Mesenchymal stem cell (in vitro differentiated cells and primary cell): ENCODE results near the gene DEDD.
A peak's percentile ranks its signal among the peaks of the same experiment; 100 is the strongest.

ENCODE experiments used
- DNase-seq: peaks from one replicate; pipeline ENCODE4 v3.0.0-alpha.2; 2013
- H2AFZ ChIP-seq: one replicate; pipeline ENCODE4 v1.6.1; 2013; ENCODE audit warnings: low read depth, mild to moderate bottlenecking, control low read depth, inconsistent platforms, low read length, moderate library complexity
- H2AK5ac ChIP-seq: 2 replicates; pipeline ENCODE4 v1.6.1; 2013; ENCODE audit warnings: low read length, moderate library complexity, mild to moderate bottlenecking, inconsistent platforms; ENCODE audit not compliant: severe bottlenecking
- H2BK120ac ChIP-seq: one replicate; pipeline ENCODE4 v1.6.1; 2013; ENCODE audit warnings: low read depth, mild to moderate bottlenecking, inconsistent platforms, low read length, moderate library complexity
- H2BK12ac ChIP-seq, 2 experiments: one replicate each; pipeline ENCODE4 v1.6.1; 2013; ENCODE audit warnings: inconsistent platforms in 2 of 2, low read length in 2 of 2, mild to moderate bottlenecking in 2 of 2, moderate library complexity in 2 of 2, control low read depth in 1 of 2
- H2BK15ac ChIP-seq: one replicate; pipeline ENCODE4 v1.6.1; 2013; ENCODE audit warnings: mild to moderate bottlenecking, low read depth, inconsistent platforms; ENCODE audit not compliant: poor library complexity, severe bottlenecking
- H2BK5ac ChIP-seq: 2 replicates; pipeline ENCODE4 v1.6.1; 2013; ENCODE audit warnings: low read depth, mild to moderate bottlenecking, low read length, control low read depth, inconsistent platforms; ENCODE audit not compliant: poor library complexity, severe bottlenecking
- H3K14ac ChIP-seq, 2 experiments: one replicate each; pipeline ENCODE4 v1.6.1; 2013; ENCODE audit warnings: inconsistent platforms in 2 of 2, low read length in 2 of 2, control low read depth in 1 of 2, mild to moderate bottlenecking in 1 of 2, moderate library complexity in 1 of 2
- H3K18ac ChIP-seq, 2 experiments: one replicate each; pipeline ENCODE4 v1.6.1; 2013; ENCODE audit warnings: inconsistent platforms in 2 of 2, low read length in 2 of 2, control low read depth in 1 of 2, low read depth in 1 of 2, mild to moderate bottlenecking in 1 of 2
- H3K23ac ChIP-seq, 2 experiments: one replicate each; pipeline ENCODE4 v1.6.1; 2013; ENCODE audit warnings: inconsistent platforms in 2 of 2, low read length in 2 of 2, mild to moderate bottlenecking in 2 of 2, moderate library complexity in 2 of 2, control low read depth in 1 of 2
- H3K27ac ChIP-seq: 2 replicates; pipeline ENCODE4 v1.5.1; 2013; ENCODE audit warnings: mild to moderate bottlenecking, moderate library complexity, low read length, control low read depth, inconsistent platforms; ENCODE audit not compliant: poor library complexity, severe bottlenecking
- H3K27me3 ChIP-seq, 2 experiments: 2 replicates each; pipeline versions ENCODE4 v1.6.1 to v1.7.0; 2013; ENCODE audit warnings: low read length in 2 of 2, mild to moderate bottlenecking in 2 of 2, moderate library complexity in 2 of 2, control low read depth in 1 of 2, inconsistent platforms in 1 of 2; ENCODE audit not compliant: control insufficient read depth in 1 of 2, insufficient read depth in 1 of 2
- H3K36me3 ChIP-seq, 2 experiments: 2 replicates each; pipeline versions ENCODE4 v1.6.1 to v1.7.0; 2013; ENCODE audit warnings: low read length in 2 of 2, control low read depth in 1 of 2, inconsistent platforms in 1 of 2, low read depth in 1 of 2, mild to moderate bottlenecking in 1 of 2; ENCODE audit not compliant: insufficient read depth in 2 of 2, control insufficient read depth in 1 of 2
- H3K4ac ChIP-seq, 2 experiments: one replicate each; pipeline ENCODE4 v1.6.1; 2013; ENCODE audit warnings: inconsistent platforms in 2 of 2, low read length in 2 of 2, mild to moderate bottlenecking in 2 of 2, moderate library complexity in 2 of 2, control low read depth in 1 of 2, low read depth in 1 of 2
- H3K4me1 ChIP-seq: 2 replicates; pipeline ENCODE4 v1.6.1; 2013; ENCODE audit warnings: low read depth, low read length, control low read depth; ENCODE audit not compliant: control insufficient read depth, insufficient read depth
- H3K4me2 ChIP-seq: 2 replicates; pipeline ENCODE4 v1.6.1; 2013; ENCODE audit warnings: low read length, mild to moderate bottlenecking, inconsistent platforms; ENCODE audit not compliant: poor library complexity, severe bottlenecking
- H3K4me3 ChIP-seq, 2 experiments: 2 replicates each; pipeline versions ENCODE4 v1.5.1 to v1.7.0; 2013; ENCODE audit warnings: low read length in 2 of 2, mild to moderate bottlenecking in 2 of 2, control low read depth in 1 of 2, low read depth in 1 of 2; ENCODE audit not compliant: insufficient read depth in 1 of 2
- H3K79me1 ChIP-seq: replicated peaks from 2 replicates; pipeline ENCODE4 v1.6.1; 2013; ENCODE audit warnings: mild to moderate bottlenecking, control low read depth, low read length, inconsistent platforms; ENCODE audit not compliant: poor library complexity, severe bottlenecking
- H3K9ac ChIP-seq: 2 replicates; pipeline ENCODE4 v1.7.0; 2013; ENCODE audit warnings: mild to moderate bottlenecking, low read length, moderate library complexity
- H3K9me3 ChIP-seq: 2 replicates; pipeline ENCODE4 v1.7.0; 2013; ENCODE audit warnings: mild to moderate bottlenecking, low read length; ENCODE audit not compliant: control insufficient read depth
- H4K8ac ChIP-seq: one replicate; pipeline ENCODE4 v1.6.1; 2013; ENCODE audit warnings: inconsistent platforms, mild to moderate bottlenecking, low read length, moderate library complexity
- H4K91ac ChIP-seq: one replicate; pipeline ENCODE4 v1.6.1; 2013; ENCODE audit warnings: mild to moderate bottlenecking, low read length, inconsistent platforms
- WGBS: methylation state at CpG from one replicate; pipeline ENCODE4 v1.1.7; 2013; ENCODE audit warnings: mixed read lengths; 5-methylcytosine and 5-hydroxymethylcytosine counted together

Gene DEDD

GRCh38 chr1:161121042-161121650, 11.3 kb downstream of the DEDD start:
- H3K4ac ChIP-seq = no peak overlapping the region
- no peaks in the 10 kb centered on the region for H3K9me3 ChIP-seq
- H3K23ac ChIP-seq = no peak overlapping the region
- no peaks in the 10 kb centered on the region for H3K27me3 ChIP-seq
- H3K27ac ChIP-seq = no peak overlapping the region
- H3K4me1 ChIP-seq = peaks cover 20% of the 10 kb centered on the region
- H3K4me3 ChIP-seq = no peak overlapping the region
- H2BK12ac ChIP-seq = no peak overlapping the region
- 100% methylated on average over 1 of the region's 3 CpGs for WGBS
- no peak overlapping the region for H2BK5ac ChIP-seq
- DNase-seq = no peak
- H3K79me1 ChIP-seq = peaks cover 26% of the 10 kb centered on the region
- H2BK15ac ChIP-seq = no peak overlapping the region
- no peak overlapping the region for H4K91ac ChIP-seq
- no peak overlapping the region for H2AK5ac ChIP-seq
- H3K14ac ChIP-seq = no peak overlapping the region
- H3K36me3 ChIP-seq = peaks cover 47 to 63% of the 10 kb centered on the region in 2 experiments
- no peak overlapping the region for H2AFZ ChIP-seq
- H3K4me2 ChIP-seq = no peak overlapping the region
- H3K9ac ChIP-seq = no peak overlapping the region
- no peak overlapping the region for H3K18ac ChIP-seq
- no peak overlapping the region for H2BK120ac ChIP-seq
- no peak overlapping the region for H4K8ac ChIP-seq

- 70% methylated on average over 10 of the region's 10 CpGs for WGBS
- H4K8ac ChIP-seq = peak overlapping the region; percentile 22
- H3K4me3 ChIP-seq = peak overlapping the region in 1 of 2 experiments; percentile 100
- no peak overlapping the region for H4K91ac ChIP-seq
- H3K79me1 ChIP-seq = peaks cover 25% of the 10 kb centered on the region
- H3K4me1 ChIP-seq = peaks cover 25% of the 10 kb centered on the region
- peak overlapping the region; percentile 95 for H3K27ac ChIP-seq
- no peak overlapping the region for H2AFZ ChIP-seq
- H3K9me3 ChIP-seq = no peaks in the 10 kb centered on the region
- no peaks in the 10 kb centered on the region for H3K27me3 ChIP-seq
- H2BK15ac ChIP-seq = no peak overlapping the region
- peak overlapping the region; percentile 41 for H2AK5ac ChIP-seq
- no peak overlapping the region for H2BK5ac ChIP-seq
- H2BK120ac ChIP-seq = no peak overlapping the region
- peak overlapping the region; percentile 14 to 46 for H3K18ac ChIP-seq
- H3K36me3 ChIP-seq = peaks cover 42 to 60% of the 10 kb centered on the region in 2 experiments
- H2BK12ac ChIP-seq = peak overlapping the region in 1 of 2 experiments; percentile 31
- no peak overlapping the region for H3K23ac ChIP-seq
- H3K9ac ChIP-seq = peak overlapping the region; percentile 100
- DNase-seq = peak; percentile 88
- peak overlapping the region; percentile 61 for H3K4me2 ChIP-seq
- H3K4ac ChIP-seq = no peak overlapping the region
- peak overlapping the region in 1 of 2 experiments; percentile 36 for H3K14ac ChIP-seq
These were observed 13.2 kb downstream of the DEDD start for GRCh38 chr1:161119092-161119903.

GRCh38 chr1:161117759-161118581, 14.5 kb downstream of the DEDD start, which contains the start of the genes NIT1 and PFDN2:
TSS of gene NIT1 (plus strand) at chr1:161118105. CDS start at chr1:161118177, 72 bp downstream.
TSS of gene PFDN2 (minus strand) at chr1:161118037. CDS start at chr1:161118026, 11 bp downstream.
- peak within 1 kb of the TSS; percentile 78 for H2BK15ac ChIP-seq
- peak within 1 kb of the TSS; percentile 85 for H2AFZ ChIP-seq
- H3K4me1 ChIP-seq = peaks cover 25% of the 10 kb centered on the region
- H2AK5ac ChIP-seq = peak within 1 kb of the TSS; percentile 94
- H3K18ac ChIP-seq = peak within 1 kb of the TSS; percentile 86 to 96
- H3K9me3 ChIP-seq = no peaks in the 10 kb centered on the region
- peak within 1 kb of the TSS; percentile 66 for H2BK120ac ChIP-seq
- peak within 1 kb of the TSS; percentile 76 for H3K4me2 ChIP-seq
- H4K91ac ChIP-seq = peak within 1 kb of the TSS; percentile 90
- peak within 1 kb of the TSS; percentile 97 to 100 for H3K4me3 ChIP-seq
- peaks cover 18% of the 10 kb centered on the region for H3K79me1 ChIP-seq
- H3K14ac ChIP-seq = peak within 1 kb of the TSS in 1 of 2 experiments; percentile 78
- H3K4ac ChIP-seq = peak within 1 kb of the TSS; percentile 86 to 97
- H4K8ac ChIP-seq = peak within 1 kb of the TSS; percentile 90
- H3K9ac ChIP-seq = peak within 1 kb of the TSS; percentile 100
- peaks cover 32 to 59% of the 10 kb centered on the region in 2 experiments for H3K36me3 ChIP-seq
- no peaks in the 10 kb centered on the region for H3K27me3 ChIP-seq
- DNase-seq = peak; percentile 88
- peak within 1 kb of the TSS in 1 of 2 experiments; percentile 92 for H3K23ac ChIP-seq
- peak within 1 kb of the TSS; percentile 31 to 85 for H2BK12ac ChIP-seq
- H3K27ac ChIP-seq = peak within 1 kb of the TSS; percentile 95
- peak within 1 kb of the TSS; percentile 77 for H2BK5ac ChIP-seq
- under 1% methylated on average over 57 of the region's 58 CpGs for WGBS
